ENCODE measurements around the gene KCTD11.

The KCTD11 gene

GRCh38 chr17:7351665-7352502 lies at the start of gene KCTD11:
TSS of gene KCTD11 (plus strand) at chr17:7352162.
- peak in 1 of 2 experiments; percentile 27 for DNase-seq

- no peak for DNase-seq
These were observed 47.8 kb upstream of the KCTD11 start for GRCh38 chr17:7304179-7304578.

- peak; percentile 96 to 97 for DNase-seq
These were observed 44.9 kb upstream of the KCTD11 start, which contains the start of gene EIF5A for GRCh38 chr17:7306911-7307685. TSS of gene EIF5A (plus strand) at chr17:7307628. CDS start at chr17:7309636, 2,008 bp downstream.

GRCh38 chr17:7307686-7308624 lies 44.0 kb upstream of the KCTD11 start:
- peak in 1 of 2 experiments; percentile 6 for DNase-seq

- DNase-seq: peak in 1 of 2 experiments; percentile 19
These were observed 43.1 kb upstream of the KCTD11 start for GRCh38 chr17:7308625-7309433.

GRCh38 chr17:7309628-7310027 lies 42.3 kb upstream of the KCTD11 start:
- DNase-seq: no peak

GRCh38 chr17:7311110-7311705 lies 40.8 kb upstream of the KCTD11 start:
- DNase-seq: no peak

- DNase-seq: no peak
These were observed 39.4 kb upstream of the KCTD11 start for GRCh38 chr17:7312432-7313087.

GRCh38 chr17:7313088-7313889 lies 38.7 kb upstream of the KCTD11 start:
- no peak for DNase-seq

- no peak for DNase-seq
These were observed 37.9 kb upstream of the KCTD11 start for GRCh38 chr17:7313890-7314718.

- DNase-seq: peak in 1 of 2 experiments; percentile 48
These were observed 37.0 kb upstream of the KCTD11 start, which contains the start of gene GPS2 for GRCh38 chr17:7314719-7315569. TSS of gene GPS2 (minus strand) at chr17:7315360. CDS start at chr17:7315052, 308 bp downstream.

GRCh38 chr17:7315570-7316235 lies 36.3 kb upstream of the KCTD11 start:
- DNase-seq: no peak

- DNase-seq: no peak
These were observed 34.7 kb upstream of the KCTD11 start for GRCh38 chr17:7317161-7317803.

- DNase-seq: no peak
These were observed 33.7 kb upstream of the KCTD11 start for GRCh38 chr17:7318121-7318860.

GRCh38 chr17:7321466-7321865 lies 30.5 kb upstream of the KCTD11 start:
- no peak for DNase-seq

Data from NCI-H524 (cell line).